GM21717 (cell line): ENCODE measurements around the gene ZBTB2.
"Not testable (repeated sequence)": the region's sequence is repeated elsewhere in the genome, so short reads cannot be mapped to it uniquely, and the experiment has no call there.

Source experiments
- ATAC-seq: cut with Tn5 transposase; IDR thresholded peaks from one replicate; pipeline ENCODE4 v1.9.1; 2021; ENCODE audit warnings: mild to moderate bottlenecking, moderate library complexity; ENCODE audit not compliant: unreplicated experiment

The ZBTB2 gene

GRCh38 chr6:151374036-151374683 lies 17.2 kb downstream of the ZBTB2 start:
- ATAC-seq: no peak

- no peak for ATAC-seq
Measured at GRCh38 chr6:151372164-151372563, 19.2 kb downstream of the ZBTB2 start.

GRCh38 chr6:151370509-151371078 lies 20.8 kb downstream of the ZBTB2 start:
- ATAC-seq: no peak

DNA sequence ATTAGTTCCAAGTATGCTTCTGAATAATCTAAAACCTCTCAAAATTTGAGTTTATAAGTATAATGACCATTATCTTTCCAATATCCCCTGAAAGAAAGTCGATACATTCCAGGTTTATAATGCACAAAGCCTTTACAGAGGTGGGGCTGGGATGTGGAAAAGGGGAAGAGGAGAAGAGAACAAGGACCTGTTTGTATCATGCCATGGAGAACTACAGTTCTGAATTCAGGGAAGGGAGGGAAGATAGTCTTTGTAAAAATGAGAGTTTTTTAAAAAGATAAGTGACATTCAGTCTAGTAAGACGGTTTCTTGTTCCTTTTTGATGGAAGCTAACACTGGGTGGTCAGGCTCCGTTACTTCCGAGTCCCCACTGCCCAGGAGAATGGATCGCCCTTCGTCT lies 26.1 kb downstream of the ZBTB2 start:
- no peak for ATAC-seq

DNA sequence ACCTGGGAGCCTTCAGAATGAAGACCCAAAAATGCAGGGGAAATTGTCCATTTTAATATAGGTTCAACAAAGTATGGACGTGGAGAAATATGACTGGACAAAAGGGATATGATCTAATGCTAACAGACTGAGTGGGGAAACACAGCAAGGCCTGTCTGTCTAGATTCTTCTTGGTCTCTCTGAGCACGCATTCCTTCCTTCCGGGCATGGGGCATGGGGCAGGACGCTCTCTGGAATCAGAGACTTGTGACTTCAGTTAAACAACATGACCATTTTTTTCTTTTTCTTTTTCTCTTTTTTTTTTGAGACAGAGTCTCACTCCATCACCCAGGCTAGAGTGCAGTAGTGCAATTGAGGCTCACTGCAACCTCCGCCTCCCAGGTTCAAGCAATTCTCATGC lies 31.9 kb downstream of the ZBTB2 start:
- no peak for ATAC-seq

DNA sequence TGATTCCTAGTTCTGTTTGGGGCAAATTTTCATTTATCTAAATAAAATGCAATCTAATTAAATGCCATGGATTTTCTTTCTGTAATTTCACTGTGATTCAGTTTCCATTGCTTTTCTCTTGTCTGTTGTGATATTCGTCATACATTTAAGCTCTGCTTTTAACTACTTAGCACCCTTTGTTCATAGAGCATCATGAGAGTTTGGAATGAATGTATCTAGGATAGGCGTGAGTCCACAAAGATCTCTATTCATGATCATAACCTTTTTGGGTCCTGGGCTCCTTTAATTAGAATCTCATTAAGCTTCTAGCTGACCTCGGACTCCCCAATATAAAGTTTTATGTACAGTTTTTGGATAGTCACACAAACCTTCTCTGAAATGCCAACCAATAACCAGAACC lies 32.9 kb downstream of the ZBTB2 start:
- ATAC-seq: no peak

DNA sequence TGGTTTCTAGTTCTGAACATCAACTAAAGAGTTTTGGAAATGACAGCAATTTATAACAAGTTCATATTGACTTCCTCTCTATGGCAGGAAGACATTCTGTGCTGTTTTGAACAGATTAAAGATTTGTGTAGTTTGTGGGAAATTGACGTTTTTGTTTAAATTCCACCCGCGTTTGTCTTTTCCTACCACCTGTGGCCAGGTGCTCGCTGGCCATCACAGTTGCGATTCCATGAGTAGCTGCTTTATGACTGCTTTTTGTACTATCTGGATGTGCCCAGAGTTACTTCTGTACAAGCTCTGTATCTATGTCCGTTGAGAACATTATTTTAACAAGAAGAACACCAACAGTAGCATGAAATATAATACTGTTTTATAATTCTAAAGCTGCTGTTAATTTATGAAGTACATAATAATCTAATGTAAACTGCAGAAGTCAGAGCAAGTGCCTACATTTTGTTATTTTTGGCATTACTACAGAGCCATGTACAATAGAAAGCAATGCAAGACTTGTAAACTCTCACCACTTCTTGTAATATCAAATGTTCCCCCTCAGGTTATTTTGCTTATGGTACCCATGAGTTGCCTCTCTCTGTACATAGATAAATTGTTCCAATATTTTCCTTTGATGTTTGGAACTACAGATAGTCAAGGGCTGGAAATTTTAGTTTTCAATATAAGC lies 33.5 kb downstream of the ZBTB2 start:
- ATAC-seq: no peak

DNA sequence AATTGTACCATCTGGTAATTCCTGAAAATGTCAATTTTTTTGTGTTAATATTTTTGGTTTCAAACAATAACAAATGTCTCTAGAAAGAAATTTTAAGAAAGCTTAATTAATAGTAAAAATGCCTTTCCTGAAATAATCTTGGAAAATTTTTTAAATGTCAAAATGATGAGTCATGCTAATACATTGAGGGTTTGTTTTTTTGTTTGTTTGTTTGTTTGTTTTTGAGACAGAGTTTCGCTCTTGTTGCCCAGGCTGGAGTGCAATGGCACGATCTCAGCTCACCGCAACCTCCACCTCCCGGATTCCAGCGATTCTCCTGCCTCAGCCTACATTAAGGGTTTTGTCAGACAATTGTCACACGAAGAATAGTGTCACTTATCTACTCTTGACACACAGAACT lies 34.4 kb downstream of the ZBTB2 start:
- ATAC-seq: not testable (repeated sequence)

DNA sequence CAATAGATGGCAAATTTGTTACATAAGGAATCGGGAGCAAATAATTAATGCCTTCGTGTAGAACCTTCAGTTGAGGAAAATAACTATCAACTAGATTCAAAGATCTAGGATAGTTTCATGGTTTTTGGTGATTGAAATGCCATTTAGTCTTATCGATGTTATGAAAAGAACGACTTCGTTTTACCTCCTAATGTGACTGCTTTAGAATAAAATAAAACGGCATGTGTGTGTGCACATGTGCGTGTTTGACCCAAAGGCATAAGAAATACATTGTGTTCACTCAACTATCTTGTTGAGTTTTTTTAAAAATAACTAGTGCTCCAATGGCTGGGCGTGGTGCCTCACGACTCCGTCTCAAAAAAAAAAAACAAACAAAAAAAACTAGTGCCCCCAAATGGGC lies 37.6 kb downstream of the ZBTB2 start:
- no peak for ATAC-seq

GRCh38 chr6:151352410-151353396 lies 38.7 kb downstream of the ZBTB2 start:
- ATAC-seq: no peak

DNA sequence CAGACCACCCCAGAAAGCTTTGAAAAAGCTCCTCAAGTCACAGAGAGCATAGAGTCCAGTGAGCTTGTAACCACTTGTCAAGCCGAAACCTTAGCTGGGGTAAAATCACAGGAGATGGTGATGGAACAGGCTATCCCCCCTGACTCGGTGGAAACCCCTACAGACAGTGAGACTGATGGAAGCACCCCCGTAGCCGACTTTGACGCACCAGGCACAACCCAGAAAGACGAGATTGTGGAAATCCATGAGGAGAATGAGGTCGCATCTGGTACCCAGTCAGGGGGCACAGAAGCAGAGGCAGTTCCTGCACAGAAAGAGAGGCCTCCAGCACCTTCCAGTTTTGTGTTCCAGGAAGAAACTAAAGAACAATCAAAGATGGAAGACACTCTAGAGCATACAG lies 39.6 kb downstream of the ZBTB2 start:
- no peak for ATAC-seq

GRCh38 chr6:151351146-151351700 lies 40.1 kb downstream of the ZBTB2 start:
- ATAC-seq: no peak

GRCh38 chr6:151350442-151351145 lies 40.8 kb downstream of the ZBTB2 start:
- no peak for ATAC-seq

DNA sequence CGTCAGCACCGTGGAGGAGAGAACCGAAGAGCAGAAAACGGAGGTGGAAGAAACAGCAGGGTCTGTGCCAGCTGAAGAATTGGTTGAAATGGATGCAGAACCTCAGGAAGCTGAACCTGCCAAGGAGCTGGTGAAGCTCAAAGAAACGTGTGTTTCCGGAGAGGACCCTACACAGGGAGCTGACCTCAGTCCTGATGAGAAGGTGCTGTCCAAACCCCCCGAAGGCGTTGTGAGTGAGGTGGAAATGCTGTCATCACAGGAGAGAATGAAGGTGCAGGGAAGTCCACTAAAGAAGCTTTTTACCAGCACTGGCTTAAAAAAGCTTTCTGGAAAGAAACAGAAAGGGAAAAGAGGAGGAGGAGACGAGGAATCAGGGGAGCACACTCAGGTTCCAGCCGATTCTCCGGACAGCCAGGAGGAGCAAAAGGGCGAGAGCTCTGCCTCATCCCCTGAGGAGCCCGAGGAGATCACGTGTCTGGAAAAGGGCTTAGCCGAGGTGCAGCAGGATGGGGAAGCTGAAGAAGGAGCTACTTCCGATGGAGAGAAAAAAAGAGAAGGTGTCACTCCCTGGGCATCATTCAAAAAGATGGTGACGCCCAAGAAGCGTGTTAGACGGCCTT lies 41.6 kb downstream of the ZBTB2 start:
- ATAC-seq: no peak

- not testable (repeated sequence) for ATAC-seq
Measured at GRCh38 chr6:151342750-151343149, 48.6 kb downstream of the ZBTB2 start.

DNA sequence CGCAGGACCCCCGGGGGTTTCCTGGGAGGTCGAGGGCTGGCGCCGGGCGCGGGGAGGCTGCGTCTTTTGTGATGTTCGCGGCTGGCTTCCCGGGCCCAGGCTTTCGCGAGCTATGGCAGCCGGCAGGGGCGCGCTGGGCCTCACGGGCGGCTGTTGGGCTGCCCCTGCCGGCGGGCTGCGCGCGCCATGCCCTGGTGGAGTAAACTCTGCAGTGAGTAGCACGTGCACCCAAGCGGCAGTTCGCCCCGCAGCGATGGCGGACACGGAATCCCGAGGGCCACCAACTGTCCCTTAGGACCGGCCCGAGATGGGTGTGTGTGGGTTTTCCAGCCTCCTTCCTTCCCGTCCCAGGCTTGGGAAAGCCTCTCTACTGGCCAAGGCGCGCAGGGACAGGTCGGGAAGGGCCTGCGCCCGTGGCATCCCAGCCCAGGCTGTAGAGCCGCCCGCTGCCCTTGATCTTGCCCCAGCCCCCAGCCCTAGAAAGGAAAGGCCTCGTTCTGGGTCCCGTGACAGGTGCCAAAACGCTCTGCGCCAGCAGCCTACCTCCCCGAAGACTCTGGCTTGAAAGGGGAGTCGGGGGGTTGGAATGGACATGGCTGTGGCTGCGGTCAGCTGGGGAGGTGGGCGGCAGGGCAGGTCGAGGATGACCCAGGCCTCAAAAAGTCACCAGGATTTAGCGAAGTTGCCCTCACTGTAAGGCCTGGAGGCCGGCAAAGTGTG lies 49.7 kb downstream of the ZBTB2 start:
- no peak for ATAC-seq

GRCh38 chr6:151340219-151340978 lies 51.0 kb downstream of the ZBTB2 start:
- ATAC-seq: no peak

DNA sequence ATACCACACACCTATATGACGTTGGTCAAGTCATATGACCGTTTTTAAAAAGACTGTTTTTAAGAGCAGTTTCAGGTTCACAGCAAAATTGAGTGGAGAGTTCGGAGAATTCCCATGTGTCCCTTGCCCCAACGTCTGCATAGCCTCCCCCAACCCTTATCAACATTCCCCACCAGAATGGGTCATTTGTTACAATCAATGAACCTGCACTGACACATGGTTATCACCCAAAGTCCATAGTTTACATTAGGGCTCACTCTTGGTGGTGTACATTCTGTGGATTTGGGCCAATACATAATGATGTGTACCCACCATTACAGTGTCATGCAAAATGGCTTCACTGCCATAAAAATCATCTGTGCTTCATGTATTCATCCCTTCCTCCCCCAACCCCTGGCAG lies 52.0 kb downstream of the ZBTB2 start:
- no peak for ATAC-seq
